Medulla oblongata (tissue), 1 donor: Measurements from ENCODE around the gene HMCN1.
"Not testable (repeated sequence)": the region's sequence is repeated elsewhere in the genome, so short reads cannot be mapped to it uniquely, and the experiment has no call there.

Experiments used
- DNase-seq: peaks from one replicate; pipeline ENCODE4 v3.0.0-alpha.2; 2015; ENCODE audit errors: extremely low spot score

The HMCN1 gene

DNA sequence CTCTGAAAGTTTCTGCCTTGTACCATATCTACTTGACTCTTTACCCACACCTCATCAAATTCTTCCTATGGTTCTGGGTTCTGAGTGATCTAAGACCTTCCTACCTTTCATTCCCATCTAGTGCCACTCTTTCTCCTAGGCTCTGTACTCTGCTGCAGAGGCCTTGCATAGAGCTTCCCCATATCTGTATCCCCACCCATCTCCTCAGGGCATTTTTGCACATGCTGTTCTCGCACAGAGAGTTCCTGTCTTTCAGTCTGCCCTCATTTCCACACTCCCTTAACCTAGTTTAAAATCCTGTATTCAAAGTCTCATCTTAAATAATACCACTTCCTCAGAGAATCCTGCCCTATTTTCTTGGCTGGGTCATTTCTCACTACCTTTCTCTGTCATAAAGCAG lies 114.8 kb downstream of the HMCN1 start:
- DNase-seq: no peak

DNA sequence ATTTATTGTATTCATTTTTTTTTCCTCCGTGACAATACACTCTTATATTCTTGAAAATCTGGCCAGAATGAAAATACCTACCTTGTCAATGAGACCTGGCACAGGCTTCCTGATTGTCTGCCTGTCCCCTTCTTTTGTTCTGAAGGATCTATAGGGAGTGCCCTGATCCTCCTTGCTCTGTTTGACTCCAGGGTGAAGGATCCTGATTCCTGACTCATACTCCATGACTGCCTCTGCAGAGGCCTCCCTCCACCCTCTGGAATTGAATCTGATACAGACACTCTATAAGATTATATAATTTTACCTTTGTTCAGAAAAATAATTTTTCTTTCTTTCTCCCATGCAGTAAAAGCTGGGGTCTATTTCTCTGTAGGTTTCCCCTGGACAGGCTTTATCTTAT lies 116.2 kb downstream of the HMCN1 start:
- no peak for DNase-seq

DNA sequence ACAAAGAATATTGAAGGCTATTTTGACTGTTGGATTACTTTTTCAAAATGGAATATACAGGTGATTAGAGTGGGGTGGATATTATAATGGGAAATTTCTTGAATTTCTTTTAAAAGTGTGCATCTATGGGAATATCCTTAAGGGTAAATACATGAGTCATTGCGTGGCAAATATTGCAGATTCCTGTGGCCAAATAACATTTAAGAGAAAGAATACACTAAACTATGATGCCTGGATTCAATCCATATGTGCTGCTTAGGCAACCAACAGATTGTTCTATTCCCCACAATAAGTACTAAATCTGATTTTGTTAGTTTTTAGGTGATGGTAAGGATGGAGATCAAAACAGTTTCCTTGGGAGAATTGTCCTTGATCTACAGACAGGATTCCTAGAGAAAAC lies 119.5 kb downstream of the HMCN1 start:
- no peak for DNase-seq

DNA sequence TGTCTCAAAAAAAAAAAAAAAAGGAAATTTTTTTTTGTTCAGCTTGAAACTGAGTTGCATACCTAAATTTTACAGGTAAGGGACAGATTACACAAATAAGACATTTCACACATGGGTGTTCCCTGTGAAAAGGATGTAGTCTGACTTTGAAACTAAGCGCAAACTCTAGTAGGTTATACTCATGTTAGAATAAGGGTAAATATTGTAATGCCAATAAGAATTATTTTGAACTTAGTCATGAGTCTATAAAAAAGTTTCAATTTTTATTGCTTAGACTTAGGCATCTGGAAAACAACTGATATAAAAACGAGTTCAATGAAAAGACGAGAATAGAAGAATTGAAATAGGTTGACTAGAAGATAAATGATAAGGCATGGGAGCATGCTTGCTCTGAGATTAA lies 122.3 kb downstream of the HMCN1 start:
- DNase-seq: no peak

DNA sequence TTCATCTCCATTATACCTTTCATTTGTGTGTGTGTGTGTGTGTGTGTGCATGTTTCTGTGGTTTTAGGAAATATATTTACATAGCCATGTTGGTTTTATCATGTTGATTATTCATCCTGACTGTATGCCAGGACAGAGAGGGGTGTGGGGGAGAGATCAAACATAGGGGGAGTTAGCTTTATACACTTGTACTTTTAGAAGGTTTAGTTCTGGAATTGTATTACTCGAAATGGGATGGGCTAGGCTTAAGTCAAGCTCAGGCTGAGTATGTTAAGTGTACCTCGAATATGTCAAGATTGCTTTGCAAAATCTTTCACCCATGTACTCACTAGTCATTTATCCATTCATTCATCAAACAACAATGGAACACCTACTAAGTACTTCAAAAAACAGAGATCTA lies 123.3 kb downstream of the HMCN1 start:
- no peak for DNase-seq

DNA sequence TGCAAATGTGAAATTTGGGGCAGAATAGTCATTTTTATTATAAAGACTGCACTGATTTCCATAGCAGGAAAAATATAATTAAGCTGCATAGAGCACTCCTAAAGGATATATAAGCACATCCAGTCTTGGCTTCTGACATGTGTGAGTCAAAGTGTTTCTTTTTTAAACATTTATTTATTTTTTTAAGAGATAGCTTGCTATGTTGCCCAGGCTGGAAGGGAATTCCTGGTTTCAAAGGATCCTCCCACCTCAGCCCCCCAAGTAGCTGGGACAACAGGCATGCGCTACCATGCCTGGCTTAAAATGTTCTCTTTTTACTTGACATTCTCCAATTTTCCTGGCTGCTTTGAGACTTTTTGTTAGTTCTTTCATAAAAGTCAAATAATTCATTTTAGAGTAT lies 126.1 kb downstream of the HMCN1 start:
- DNase-seq: no peak

DNA sequence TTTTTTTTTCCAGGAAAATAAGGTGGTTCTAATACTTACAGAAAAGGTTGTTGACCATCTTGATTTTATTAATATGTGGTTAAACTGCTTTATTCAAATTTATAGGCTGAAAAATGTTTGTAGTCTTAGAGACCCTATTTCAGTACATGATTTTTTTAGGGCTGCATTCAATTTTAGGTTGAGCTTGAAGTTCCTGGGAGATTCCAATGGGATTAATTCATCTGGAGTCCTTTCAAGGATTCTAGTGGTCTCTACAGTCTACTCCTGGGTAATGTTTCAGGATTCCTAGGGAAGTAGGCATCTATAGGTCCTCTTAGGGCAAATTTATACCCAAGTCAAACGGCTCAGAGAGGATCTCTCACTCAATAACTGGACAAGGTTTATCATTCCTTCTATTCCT lies 126.7 kb downstream of the HMCN1 start:
- no peak for DNase-seq

DNA sequence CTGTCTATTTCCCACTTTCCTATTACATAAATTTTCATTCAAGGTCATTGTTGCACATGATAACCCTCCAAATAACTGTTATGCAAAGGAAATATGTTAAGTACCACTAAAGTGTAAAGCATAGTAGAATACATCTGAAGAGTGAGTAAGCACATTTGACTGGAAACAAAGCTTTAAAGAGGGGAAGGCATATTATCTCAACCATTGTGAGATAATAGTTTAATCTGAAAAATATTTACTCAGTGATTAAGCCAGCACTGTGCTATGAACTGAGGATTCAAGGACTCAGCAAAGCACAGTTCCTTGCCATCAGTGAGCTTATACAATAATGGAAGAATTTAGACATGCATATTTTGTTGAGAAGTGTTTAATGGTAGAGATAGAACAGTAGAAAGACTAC lies 127.4 kb downstream of the HMCN1 start:
- DNase-seq: no peak

DNA sequence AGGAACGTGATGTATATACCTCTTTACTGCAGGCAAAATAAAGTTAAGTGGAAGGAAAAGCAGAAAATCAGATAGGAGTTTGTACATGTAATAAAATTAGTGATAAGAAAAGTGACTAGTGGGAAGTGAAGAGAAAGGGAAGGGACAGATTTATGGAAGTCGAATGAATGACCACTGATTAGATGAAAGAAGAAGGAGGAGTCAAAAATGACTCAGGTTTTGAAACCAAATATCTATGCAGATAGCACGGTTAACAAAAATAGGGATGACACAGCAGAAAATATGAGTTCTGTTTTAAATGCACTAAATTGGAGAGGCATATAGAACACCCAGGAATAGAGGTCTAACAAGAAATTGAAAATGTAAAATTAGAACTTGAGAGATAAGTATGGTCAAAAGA lies 128.0 kb downstream of the HMCN1 start:
- DNase-seq: no peak

DNA sequence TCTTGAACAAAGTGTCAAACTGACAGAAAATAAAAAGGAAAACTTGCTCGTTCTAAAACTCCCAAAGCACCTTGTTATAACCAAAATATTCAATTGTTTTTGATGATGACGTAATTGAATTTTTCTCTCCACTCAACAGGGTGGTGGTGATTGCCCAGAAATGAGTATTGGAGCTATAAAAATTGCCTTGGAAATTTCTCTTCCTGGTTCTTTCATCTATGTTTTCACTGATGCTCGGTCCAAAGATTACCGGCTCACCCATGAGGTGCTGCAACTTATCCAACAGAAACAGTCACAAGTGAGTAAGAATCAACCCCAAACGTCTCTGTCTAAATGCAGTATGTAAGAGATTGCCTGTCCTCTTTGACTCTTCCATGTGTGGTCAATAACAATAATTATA lies 130.1 kb downstream of the HMCN1 start:
- DNase-seq: no peak

DNA sequence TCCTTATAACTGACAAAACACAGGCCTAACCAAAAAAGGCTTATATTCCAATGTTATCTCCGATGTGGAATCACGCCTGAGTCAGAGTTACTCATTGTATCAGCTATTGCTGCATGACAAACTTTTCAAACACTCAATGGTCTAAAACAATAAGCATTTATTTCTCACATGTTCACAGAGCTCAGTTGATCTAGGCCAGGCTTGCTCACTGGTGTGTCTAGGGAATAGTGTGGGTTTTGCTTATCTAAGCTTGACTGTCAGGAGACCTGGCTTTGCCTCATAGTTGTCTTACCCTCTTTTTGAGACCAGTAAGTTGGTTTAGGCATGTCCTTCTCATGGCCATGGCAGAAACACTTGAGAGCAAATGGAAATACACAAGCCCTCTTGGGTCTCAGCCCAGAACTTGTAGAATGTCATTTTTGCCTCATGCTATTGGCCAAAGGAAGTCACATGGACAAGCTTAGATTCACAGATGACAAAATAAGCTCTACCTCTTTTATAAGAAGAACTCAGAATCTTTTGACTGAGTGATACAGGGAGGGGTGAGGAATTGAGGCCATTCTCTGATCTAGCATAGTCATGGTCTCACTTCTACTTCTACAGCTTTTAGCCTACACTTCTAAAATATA lies 130.8 kb downstream of the HMCN1 start:
- no peak for DNase-seq

DNA sequence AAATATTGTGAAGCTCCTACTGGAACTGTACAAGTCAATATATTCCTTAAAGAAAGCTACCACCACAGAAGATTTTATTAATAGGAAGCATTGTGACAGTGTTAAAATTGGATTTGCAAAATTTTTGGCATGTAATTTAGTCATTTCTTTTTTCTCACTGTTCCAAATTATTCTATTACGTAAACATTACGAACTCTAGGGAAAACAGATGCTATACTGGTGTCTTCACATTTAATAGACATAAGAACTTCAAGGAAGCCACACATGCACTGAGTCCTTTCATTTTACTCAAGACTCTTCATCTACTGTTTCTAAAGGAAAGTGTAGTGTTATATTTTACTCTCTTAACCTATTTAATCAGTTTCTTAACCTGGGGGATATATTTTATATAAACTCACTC lies 135.4 kb downstream of the HMCN1 start:
- DNase-seq: no peak

DNA sequence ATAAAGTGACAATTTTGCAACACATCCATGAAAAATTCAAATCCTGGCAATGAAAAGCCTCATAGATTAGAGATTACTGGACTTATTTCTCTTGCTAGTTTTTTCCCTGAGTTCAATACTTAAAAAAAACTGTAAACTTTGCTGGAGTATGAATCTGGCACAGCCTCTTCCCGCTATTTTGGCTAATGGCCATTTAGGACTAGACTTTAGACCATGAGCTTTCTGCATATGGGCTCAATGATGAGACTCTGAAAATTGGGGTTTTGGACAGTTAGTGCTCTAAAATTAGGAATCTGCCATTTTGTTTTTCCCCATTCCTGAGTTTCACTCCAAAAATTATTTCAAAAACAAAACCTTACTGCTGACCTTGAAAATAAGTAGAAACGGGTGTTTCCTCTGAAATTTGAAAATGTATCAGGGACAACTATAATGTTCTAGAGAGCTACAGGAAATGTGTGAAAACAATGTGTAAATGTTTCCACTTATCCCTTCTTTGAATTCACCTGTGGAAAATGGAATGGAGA lies 137.5 kb downstream of the HMCN1 start:
- DNase-seq: no peak

DNA sequence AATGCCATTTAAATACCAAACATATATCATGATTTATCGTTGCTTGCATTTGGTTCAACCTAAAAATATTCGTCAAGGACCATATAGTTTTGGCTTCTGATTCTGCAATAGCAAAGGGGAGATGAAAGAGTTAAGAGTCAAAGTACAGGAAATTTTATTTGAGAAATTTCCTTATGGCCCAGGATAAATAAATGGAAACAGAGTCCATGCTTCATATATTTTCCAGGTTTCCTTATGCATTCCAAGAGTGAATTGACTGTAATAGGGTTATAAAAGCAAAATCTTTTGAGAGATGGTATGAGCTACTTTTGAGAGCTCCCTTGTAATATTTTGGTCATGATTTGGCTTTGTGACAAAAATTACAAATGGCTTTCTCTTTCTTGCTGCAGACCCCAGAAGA lies 140.1 kb downstream of the HMCN1 start:
- no peak for DNase-seq

DNA sequence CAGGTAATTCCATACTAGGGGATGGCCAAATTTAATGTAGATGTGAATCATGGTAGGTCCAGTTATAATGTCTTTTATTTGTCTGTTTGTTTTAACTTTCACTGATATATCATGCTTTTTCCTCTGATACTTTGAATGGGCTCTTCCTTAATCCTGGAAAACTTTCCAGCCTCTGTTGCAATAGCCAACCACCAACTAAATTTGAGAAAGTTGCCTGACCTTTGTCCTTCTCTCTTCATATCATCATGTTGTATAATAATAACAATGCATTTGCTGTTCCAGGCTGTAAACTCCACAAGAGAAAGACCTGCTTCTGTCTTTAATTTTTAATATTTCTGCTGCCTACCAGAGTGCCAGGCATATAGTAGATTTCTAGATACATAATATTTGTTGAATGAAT lies 146.1 kb downstream of the HMCN1 start:
- no peak for DNase-seq

DNA sequence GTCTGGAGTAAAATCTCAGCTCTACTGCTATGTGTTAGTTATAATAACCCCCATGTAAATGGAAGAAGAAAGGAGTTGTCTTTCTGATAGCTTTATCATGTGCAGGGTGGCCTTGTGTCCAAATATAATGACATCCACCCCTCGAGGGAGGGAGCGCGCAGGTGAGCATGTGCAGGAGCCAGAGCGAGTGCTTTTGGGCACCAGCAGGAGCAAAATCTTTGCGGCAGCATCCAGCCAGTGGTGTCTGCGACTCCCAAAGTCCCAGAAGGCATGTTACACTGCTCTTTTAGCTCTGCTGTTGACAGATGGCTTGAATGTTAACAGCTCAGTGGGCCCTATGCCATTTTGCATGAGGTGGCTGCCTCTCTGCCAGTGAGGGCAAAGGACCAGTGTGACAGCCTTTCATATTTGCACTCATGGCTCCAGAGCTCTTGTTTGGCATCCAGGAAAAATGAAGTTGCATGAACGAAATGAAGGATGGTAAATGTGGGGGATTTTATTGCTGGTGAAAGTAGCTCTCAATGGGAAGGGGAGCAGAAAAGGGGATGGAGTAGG lies 146.7 kb downstream of the HMCN1 start:
- no peak for DNase-seq

DNA sequence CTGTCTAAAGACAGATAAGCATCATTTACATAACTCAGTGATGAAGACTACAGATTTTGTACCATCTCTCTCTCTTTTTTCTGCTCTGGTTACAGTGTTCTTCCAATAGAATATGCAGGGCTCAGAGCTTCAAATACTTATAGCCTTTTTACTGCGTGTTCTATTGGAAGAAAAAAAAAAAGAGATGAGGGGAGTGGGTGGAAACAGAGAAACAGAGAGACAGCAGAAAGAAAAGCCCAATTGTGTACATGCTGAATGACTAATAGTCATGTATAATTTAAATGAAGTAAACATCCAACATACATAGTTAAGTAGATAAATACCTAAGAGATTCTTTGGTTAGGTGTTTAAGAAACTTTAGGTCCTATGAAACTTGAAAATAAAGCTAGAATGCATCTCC lies 151.9 kb downstream of the HMCN1 start:
- no peak for DNase-seq

DNA sequence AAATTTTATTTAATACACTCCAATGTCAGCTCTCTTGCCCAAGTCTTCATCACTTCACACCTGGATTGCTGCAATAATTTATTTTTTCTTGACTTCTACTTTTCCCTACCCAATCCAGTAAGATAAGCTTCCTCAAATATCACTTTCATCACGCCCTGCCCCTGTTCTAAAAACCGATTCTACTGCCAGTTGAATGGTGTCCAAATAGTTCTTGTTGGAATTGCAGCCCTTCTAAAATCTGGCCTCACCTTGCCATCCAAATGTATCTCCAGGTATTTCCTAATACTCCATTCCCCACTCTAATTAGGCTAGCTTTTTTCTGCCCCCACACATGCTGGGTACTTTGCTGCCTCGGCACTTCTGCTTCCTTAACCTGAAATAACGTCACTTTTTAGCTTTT lies 152.5 kb downstream of the HMCN1 start:
- no peak for DNase-seq

DNA sequence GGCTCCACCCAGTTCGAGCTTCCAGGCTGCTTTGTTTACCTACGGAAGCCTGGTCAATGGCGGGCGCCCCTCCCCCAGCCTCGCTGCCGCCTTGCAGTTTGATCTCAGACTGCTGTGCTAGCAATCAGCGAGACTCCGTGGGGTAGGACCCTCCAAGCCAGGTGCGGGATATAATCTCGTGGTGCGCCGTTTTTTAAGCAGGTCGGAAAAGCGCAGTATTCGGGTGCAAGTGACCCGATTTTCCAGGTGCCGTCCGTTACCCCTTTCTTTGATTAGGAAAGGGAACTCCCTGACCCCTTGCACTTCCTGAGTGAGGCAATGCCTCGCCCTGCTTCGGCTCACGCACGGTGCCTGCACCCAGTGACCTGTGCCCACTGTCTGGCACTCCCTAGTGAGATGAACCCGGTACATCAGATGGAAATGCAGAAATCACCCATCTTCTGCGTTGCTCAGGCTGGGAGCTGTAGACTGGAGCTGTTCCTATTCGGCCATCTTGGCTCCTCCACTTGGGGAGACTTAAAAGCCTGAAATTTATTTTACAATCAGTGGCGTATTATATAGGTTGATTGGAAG lies 158.7 kb downstream of the HMCN1 start:
- DNase-seq: not testable (repeated sequence)

DNA sequence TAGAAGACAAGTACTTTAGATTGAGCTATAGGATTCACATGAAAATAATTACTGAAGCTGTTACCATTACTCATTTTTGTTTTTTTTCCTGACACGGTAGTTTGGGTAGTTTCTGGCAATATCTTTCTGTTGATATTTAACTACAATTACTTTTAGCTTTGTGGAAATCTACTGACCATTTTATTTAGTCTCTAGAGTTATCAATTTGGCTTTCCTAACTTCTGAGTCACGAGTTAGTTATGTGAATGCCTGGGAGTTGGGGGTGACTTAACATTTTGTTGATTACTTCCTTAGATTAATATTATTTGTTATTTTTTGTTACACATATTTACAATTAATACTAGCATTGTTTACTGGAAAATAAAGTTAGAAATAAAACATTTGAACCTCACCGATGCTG lies 160.6 kb downstream of the HMCN1 start:
- DNase-seq: no peak

DNA sequence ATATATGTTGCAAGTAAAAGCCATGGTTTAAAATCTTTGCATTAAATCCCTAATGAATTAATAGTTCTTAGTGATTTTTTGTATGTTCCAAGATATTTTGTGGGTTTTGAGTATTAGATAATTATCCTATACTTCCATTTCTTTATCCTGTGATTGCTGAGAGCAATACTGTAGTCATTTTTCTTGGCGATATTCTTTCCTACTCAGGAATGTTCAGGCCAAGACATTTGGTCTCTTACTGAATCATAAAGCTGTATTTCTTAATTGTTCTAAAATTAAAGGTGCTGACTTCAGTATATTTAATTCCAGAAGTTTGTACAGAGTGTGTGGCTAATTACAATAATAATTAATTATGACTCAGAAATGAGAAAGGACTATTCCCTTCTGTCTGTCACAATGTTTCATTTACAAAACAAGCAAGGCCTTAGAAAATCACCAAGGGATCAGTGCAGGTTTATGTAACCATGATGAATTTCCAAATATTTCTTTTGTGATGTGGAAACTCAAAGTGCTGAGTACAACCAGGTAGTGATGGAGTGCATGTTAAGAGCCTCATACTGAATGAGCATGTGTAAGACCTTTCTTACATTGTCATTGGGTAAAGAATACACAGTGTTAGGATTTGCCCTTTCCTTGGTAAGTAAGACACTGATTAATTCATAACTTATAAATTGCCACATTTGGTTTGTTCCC lies 161.2 kb downstream of the HMCN1 start:
- no peak for DNase-seq

DNA sequence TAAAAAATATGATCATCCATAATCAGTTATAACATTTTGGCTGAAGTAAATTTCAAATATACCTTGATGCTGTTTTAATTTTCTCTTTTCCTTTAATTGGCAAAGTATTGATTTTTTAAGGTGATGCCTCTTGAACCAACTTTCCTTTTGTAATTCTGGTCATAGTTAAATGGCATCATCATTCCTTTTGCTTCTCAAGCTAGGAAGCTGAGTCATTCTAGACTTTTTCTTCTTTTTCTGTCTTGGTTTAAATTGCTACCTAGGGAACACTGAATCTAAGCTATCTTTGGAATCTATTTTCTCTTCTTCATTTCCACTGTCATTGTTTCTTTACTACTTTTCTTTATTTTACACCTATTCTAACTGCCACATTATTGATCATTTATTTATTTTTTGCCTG lies 162.7 kb downstream of the HMCN1 start:
- no peak for DNase-seq

DNA sequence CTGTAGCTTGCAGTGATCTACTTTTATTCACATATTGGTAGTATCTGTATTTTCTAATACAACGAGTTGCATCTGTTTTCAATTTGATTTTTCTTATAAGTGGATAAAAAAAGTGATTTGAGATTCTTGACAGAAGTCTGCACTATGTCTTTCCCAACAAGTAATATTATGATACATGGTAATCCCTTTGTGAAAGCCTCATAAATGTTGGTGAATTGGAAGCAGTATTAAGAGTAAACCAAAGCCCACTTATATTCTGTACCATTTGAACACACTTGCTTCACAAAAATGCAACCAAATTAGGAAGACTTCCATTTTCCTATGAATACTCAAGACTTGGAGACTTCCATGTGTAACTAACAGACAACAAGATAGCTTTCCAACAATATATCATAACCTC lies 172.0 kb downstream of the HMCN1 start:
- no peak for DNase-seq
